Measurements from ENCODE around the gene PCYOX1L. TPM values are rescaled to one million over a fixed set of nuclear protein-coding genes. Genes with fewer than 3 reads are reported as not detected.

PCYOX1L gene
- total and polyA plus RNA-seq, 10 donors: 5.4 to 13.0 (median 7.9) TPM

DNA sequence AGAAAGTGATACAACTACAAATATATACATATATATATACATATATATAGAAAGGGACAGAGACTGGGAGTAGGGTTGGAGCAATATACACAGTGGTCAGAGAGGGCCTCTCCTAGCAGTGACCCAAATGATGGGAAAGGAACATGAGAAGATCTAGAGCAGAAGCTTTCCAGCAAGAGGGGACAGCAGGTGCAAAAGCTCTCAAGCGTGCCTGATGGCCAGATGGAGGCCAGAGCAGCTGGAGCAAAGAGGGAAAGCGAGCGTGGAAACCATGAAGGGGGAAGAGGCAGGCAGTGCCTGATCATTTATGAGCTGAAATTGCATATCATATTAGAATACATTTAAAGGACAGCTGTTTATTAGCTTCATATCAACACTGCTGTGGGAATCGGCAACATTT, 20.1 kb upstream of the PCYOX1L start:
- TF ChIP-seq CTCF (IDR thresholded peaks at IDR 0.05 in 8 of 11, conservative IDR thresholded peaks at IDR 0.05 in 3 of 11) (no peak), POLR2A (IDR thresholded peaks at IDR 0.05) (no peak), POLR2AphosphoS5 (IDR thresholded peaks at IDR 0.05) (no peak)
- no peak overlapping the region for H3K27ac ChIP-seq
- no peaks in the 10 kb centered on the region for H3K27me3 ChIP-seq (replicated peaks in 1 of 7)
- H3K4me1 ChIP-seq: no peaks in the 10 kb centered on the region
- H3K4me3 ChIP-seq: no peak overlapping the region
- H3K9me3 ChIP-seq: no peaks in the 10 kb centered on the region
- intact Hi-C loops (cut with DNase I; ENCODE audit: low total_unique reads): no loop called here
- DNase-seq: no peak
- whole genome bisulfite sequencing, 5 donors: 85 to 93% (median 91%) methylated on average over 4 of the region's 4 CpGs
- H3K36me3 ChIP-seq: peaks cover 0 to 32% (median 2%) of the 10 kb centered on the region in 6 donors

- Histone ChIP-seq H3K4me3 (no peak overlapping the region), H3K9me3 (no peaks in the 10 kb centered on the region), H3K36me3 (peaks cover 0 to 26% (median 2%) of the 10 kb centered on the region in 6 donors), H3K27me3 (replicated peaks in 1 of 7) (no peaks in the 10 kb centered on the region), H3K27ac (no peak overlapping the region), H3K4me1 (no peaks in the 10 kb centered on the region)
- TF ChIP-seq POLR2AphosphoS5 (IDR thresholded peaks at IDR 0.05): no peak
- TF ChIP-seq CTCF (IDR thresholded peaks at IDR 0.05 in 8 of 11, conservative IDR thresholded peaks at IDR 0.05 in 3 of 11): no peak
- TF ChIP-seq POLR2A (IDR thresholded peaks at IDR 0.05): no peak
- intact Hi-C loops (cut with DNase I; ENCODE audit: low total_unique reads): no loop called here
- DNase-seq: no peak
- WGBS, 5 donors: 82 to 97% (median 88%) methylated on average over 1 of the region's 1 CpG
Observed at GRCh38 chr5:149338364-149338763, 19.5 kb upstream of the PCYOX1L start.

DNA sequence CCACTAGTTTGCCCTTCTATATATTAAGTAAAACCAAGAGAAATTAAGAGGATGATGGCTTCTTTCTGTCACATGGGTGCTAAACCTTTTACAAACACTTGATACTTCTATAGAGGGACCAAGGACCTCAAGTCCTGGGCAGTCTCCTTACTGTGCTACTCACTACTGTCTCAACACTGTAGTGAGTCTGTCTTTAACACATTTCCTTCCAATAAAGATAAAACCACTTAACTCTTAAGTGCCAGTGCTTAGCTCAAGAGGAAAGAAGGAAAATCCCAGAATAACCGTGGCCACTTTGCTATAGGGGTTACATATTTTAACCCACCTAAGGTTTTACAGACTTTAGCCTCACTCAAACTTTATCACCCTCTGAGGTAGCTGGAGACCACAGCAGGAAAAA, 16.9 kb upstream of the PCYOX1L start:
- H3K36me3 ChIP-seq: peaks cover 0 to 23% (median 0%) of the 10 kb centered on the region in 6 donors

DNA sequence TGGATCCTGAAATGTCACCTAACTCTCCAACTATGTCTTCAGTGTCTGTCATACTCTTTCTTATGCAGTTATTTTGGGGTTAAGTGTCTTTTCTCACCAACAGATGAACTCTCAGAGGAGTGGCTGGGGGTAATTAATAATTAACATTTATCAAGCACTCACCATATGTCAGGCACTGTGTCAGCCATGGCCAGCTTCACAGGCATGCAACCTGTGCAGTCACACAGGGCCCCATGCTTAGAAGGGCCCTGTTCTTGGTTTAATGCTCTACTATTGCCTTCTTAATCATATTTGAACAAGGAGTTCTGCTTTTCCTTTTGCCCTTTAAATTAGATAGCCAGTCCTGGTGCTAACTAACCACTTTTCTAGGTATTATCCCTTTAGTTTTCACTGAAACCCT, 16.0 kb upstream of the PCYOX1L start:
- DNase-seq: no peak
- Histone ChIP-seq H3K4me3 (no peak overlapping the region), H3K27me3 (replicated peaks in 1 of 7) (no peaks in the 10 kb centered on the region), H3K27ac (no peak overlapping the region), H3K36me3 (peaks cover 0 to 17% (median 0%) of the 10 kb centered on the region in 6 donors), H3K4me1 (peaks cover 12 to 30% (median 20%) of the 10 kb centered on the region in 6 donors), H3K9me3 (no peaks in the 10 kb centered on the region)
- no peak for TF ChIP-seq POLR2AphosphoS5 (IDR thresholded peaks at IDR 0.05)
- no peak for TF ChIP-seq CTCF (IDR thresholded peaks at IDR 0.05 in 8 of 11, conservative IDR thresholded peaks at IDR 0.05 in 3 of 11)
- TF ChIP-seq POLR2A (IDR thresholded peaks at IDR 0.05): no peak
- intact Hi-C loops (cut with DNase I; ENCODE audit: low total_unique reads): no loop called here

More for the DNA sequence above, 16.9 kb upstream of the PCYOX1L start:
- 48 to 73% (median 64%) methylated on average over 1 of the region's 1 CpG for WGBS, 5 donors
- Histone ChIP-seq H3K27ac (no peak overlapping the region), H3K9me3 (no peaks in the 10 kb centered on the region), H3K4me3 (no peak overlapping the region), H3K4me1 (peaks cover 6 to 20% (median 13%) of the 10 kb centered on the region in 6 donors), H3K27me3 (replicated peaks in 1 of 7) (no peaks in the 10 kb centered on the region)
- no peak for DNase-seq
- intact Hi-C loops (cut with DNase I; ENCODE audit: low total_unique reads): no loop called here
- no peak for TF ChIP-seq POLR2AphosphoS5 (IDR thresholded peaks at IDR 0.05)
- no peak for TF ChIP-seq POLR2A (IDR thresholded peaks at IDR 0.05)
- no peak for TF ChIP-seq CTCF (IDR thresholded peaks at IDR 0.05 in 8 of 11, conservative IDR thresholded peaks at IDR 0.05 in 3 of 11)

Data from spleen (tissue), 11 donors.